Fibroblast of skin of left quadriceps (primary cell): ENCODE results near the gene MED8.
"Not testable (repeated sequence)": the region's sequence is repeated elsewhere in the genome, so short reads cannot be mapped to it uniquely, and the experiment has no call there.

Experiments used
- DNase-seq, 2 experiments: peaks; one replicate each; pipeline ENCODE4 v3.0.0-alpha.2; 2013; ENCODE audit warnings: low read depth in 2 of 2

Gene MED8

DNA sequence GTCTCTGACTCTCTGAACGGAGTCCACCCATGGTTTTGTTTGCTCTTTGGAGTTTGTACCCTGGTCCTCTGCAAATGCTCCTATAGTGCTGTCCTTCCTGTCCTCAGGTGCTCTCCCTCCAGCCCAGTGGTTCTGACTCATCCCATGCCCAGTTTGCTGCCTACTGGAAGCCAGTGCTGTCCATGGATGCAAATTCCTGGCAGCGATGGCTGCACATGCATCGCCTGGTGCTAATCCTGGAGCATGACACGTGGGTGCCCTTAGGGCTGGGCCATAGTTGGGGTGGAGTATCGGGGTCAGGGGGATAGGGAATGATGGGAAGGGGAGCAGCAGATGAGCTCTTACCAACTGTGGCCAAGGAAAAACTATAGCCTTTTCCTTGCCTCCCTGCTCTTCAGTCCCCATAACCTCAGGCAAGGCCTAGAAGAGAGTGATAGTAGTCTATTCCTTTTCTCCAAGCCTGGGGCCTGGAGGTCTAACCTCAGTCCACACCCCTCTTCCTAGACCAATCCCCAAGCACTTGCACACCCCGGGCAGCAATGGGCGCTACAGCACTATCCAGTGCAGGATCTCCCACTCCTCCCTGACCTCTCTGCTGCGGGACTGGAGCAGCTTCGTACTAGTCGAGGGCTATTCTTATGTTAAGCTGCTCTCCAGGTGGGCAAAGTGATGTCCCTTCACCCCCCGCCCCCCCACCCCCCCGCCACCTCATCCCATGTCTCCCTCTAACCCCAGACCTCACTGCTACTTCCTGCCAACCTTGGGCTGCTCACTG, 32.6 kb upstream of the MED8 start:
- no peak for DNase-seq

DNA sequence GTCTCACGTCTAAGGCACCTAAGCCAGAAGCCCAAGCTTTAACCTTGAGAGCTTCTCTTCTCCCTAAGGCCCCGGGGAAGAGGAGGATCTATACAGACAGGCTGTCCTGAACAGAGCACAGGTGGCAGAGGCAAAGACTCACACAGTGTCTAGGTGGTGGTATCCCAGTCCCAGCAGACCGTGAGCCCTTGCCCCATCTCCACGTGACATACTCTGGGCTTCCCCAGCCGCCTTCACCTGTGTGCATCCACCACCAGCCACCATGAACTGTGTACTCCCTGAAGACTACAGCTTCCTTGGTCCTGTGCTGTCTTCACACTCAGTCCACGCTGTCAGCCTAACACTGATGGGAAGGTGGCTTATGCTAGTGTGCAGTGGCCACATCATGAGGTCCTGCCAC, 31.8 kb upstream of the MED8 start:
- DNase-seq: no peak

DNA sequence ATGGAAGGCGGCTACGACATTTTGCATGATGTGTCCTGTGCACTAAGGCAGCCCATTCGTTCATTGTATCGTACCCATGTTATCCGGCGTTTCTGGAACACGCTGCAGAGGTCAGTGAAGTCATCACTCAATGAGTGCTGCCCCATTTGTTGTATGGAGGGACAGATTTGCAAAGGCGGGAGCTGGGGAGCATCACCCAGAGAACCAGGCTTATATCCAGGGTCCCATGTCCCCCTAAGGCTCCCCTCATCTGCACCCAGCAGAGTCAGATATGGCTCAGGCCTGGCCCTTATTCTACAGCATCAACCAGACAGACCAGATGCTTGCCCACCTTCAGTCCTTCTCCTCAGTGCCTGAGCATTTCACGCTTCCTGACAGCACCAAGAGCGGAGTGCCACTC, 31.3 kb upstream of the MED8 start:
- DNase-seq: no peak

- DNase-seq: no peak
These were observed 30.2 kb upstream of the MED8 start for GRCh38 chr1:43419627-43420425.

DNA sequence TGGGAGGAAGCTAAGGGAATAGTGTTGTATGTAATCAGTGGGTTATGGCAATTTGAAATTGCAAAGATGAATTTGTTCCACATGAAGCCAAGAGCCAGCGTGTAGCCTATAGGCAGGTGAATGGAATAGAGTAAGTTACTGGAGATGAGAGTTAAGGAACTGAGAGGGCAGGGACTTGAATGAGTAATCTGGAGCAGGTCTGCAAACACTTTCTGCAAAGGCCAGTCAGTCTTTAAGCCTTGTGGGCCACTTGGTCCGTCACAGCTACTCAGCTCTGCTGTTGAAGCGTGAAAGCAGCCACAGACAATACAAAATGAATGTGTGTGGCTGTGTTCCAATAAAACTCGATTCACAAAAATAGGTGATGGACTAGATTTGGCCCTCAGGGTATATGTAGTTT, 29.3 kb upstream of the MED8 start:
- no peak for DNase-seq

DNA sequence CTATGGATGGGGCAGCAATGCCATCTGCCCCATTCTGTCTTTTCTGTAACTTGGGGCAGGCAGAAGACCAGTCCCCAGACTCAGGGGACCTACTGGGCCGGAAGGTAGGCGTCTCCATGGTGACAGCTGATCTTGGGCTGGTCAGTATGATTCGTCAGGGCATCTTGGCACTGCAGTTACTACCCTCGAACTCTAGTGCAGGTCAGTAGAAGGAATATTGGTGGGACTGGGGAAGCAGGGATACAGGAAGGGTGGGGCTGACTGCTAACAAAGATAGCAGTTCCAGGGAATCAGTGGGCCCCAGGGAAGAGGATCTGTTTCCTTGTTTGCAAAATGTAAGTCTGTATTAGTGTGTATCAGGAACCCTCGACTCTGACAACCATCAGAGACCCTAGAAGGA, 26.3 kb upstream of the MED8 start:
- DNase-seq: no peak

DNA sequence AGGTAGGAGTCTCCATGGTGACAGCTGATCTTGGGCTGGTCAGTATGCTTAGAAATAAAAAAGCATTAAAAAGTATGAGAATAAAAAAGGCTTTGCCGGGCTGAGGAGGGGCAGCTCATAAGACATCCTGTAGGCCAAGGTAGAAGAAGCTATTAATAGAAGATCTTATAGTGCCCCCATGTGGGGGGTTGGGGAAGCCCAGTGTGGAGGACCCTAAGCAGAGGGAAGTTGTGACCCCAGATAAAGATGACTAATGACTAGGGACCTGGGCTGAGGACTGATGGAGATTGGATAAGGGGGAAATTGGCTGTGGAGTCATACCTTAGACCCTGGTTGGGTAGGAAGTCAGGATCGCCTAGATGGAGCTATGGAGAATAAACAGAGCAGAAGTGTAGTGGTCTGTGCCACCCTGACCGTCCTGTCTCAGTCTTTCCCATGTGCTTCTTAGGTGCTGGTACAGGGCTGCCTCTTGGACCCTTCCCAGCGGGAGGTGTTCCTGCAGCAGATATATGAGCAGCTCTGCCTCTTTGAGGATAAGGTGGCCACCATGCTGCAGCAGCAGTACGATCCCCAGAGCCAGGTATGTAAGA, 25.1 kb upstream of the MED8 start:
- peak in 1 of 2 experiments; percentile 14 for DNase-seq

GRCh38 chr1:43413426-43413825, 23.8 kb upstream of the MED8 start:
- not testable (repeated sequence) for DNase-seq

DNA sequence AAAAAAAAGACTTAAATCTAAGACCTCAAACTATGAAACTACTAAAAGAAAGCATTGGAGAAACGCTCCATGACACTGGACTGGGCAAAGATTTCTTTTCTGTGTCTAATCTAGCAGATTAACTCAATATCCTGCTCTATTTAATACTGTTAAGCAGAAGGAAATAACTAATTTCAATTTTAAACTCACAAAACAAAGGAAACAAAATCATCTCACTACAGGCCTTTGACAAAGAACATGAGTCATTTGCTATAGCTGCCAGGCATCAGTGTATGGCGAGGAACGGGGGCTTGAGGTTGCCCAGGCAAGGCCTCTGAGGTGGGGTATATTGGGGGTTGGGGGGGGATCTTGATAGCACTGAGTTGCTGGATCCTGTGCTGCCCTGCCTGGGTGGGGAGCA, 21.0 kb upstream of the MED8 start:
- DNase-seq: no peak

- DNase-seq: no peak
These were observed 16.3 kb upstream of the MED8 start for GRCh38 chr1:43405876-43406234.

DNA sequence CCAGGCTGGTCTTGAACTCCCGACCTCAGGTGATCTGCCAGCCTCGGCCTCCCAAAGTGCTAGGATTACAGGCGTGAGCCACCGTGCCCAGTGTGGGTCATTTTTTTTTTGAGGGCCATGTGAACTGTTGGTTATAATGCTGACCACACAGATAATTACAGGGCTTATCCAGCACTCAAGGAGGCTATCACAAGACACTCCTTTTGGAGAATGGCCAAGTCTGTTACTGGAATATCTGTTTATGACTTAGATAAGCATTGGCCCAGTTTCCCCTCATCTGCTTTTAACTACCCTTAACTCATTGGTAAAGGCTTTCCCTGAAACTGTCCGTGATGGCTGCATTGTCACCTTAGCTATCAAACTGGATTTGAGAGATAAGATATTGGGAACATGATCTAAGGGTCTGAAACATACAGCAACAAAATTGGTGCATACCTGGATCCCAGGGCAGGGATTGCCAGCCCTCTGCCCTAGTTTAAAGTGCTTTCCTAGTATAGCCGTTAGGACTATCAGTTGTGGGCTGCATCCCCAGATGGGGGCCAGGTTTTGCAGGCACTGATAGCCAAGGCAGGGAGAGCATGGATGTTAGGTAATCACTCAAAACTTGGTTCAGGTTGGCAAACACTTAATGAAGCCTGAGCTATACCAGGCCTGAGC, 15.7 kb upstream of the MED8 start:
- DNase-seq: no peak

DNA sequence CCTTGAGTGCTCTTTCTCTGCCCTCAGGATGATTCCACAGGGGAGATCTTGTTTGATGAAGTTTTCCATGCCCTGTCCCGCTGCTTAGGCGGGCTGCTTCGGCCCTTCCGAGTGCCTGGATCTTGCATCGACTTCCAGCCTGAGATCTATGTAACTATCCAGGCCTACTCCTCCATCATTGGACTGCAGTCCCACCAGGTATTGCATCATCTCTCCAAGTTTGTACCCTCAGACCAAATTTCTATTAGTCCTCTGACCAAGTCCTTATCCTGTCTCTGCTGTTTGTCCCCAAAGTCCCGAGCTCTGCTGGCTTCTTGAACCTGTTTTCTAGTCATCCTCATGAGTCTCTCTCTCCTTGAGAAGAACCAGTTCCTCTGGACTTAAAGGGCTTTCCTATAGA, 14.8 kb upstream of the MED8 start:
- no peak for DNase-seq

GRCh38 chr1:43402089-43402865, 12.7 kb upstream of the MED8 start:
- no peak for DNase-seq

DNA sequence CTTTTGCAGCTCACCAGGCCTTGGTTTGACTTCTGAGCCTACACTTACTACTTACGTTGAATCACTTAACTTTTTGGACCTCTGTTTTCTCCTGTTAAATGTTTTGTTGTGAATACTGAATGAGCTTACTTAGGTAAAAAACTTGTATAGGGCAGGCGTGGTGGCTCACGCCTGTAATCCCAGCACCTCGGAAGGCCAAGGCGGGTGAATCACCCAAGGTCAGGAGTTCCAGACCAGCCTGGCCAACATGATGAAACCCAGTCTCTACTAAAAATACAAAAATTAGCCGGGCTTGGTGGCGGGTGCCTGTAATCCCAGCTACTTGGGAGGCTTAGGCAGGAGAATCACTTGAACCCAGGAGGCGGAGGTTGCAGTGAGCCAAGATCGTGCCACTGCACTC, 10.8 kb upstream of the MED8 start:
- DNase-seq: not testable (repeated sequence)

DNA sequence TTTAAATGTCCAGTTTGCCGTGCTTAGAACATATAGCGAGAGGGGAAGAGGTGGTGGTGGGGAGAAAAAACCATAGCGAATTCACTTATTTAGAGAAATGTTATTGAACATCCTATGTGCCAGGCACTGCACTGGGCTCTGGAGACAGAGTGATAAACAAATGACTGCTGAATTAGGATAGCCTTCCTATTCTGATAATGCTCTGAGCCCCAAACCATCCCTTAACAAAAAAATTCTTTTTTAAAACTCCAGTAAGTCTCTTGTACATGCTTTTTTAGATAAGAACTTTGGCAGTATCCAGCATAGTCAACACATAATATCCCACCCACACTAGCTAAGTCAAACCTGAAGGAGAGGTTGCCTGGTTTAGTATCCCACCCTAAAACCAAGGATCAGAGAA, 8.6 kb upstream of the MED8 start:
- DNase-seq: no peak

GRCh38 chr1:43396059-43396458, 6.5 kb upstream of the MED8 start:
- DNase-seq: no peak

GRCh38 chr1:43395523-43395922, 5.9 kb upstream of the MED8 start:
- DNase-seq: no peak

DNA sequence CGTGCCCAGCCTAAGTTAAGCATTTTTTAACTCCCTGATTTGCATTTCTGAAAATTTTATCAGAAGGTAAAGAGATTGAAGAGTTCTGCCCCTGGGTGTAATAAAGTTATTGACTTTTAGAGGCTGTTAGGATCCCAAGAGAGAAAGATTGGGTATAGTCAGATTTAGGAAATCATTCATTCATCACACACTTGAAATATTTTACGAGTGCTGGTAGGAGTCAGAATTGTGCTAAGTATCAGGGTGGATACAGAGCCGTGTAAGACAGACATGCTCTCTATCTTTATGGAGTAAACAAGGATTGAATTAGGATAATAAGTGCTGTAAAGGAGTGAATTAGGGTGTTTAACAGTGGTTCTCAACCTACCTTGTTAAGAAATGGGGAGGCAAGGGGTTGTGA, 3.1 kb upstream of the MED8 start:
- DNase-seq: no peak

GRCh38 chr1:43388613-43389012, 987 bp downstream of the MED8 start:
- no peak for DNase-seq

GRCh38 chr1:43387976-43388599, 1.5 kb downstream of the MED8 start:
- no peak for DNase-seq

DNA sequence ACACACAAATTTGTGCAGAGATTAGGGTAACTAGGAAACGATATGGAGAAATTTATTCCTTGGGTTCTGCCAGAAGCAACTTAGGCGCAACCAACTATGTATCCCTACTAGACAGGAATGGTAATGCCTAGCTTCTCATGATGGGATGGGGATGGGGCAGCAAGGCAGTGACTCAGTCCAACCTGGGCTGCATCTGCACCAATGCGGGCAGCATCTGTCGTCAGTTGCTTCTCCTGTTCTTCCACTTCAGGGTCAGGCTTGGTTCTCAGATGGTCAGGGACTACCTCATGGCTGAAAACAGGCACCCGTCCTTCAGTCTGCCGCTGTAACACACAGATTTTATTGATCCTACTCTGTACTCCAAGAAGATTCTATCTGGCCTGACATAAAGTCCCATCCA, 2.9 kb downstream of the MED8 start:
- no peak for DNase-seq
